Epithelial cell of prostate (primary cell): ENCODE data around the gene ADAM33.

Experiments used
- DNase-seq: peaks from one replicate; pipeline ENCODE4 v3.0.0-alpha.2; 2011; ENCODE audit warnings: low read depth, low spot score
- H3K27ac ChIP-seq: fragments of 450-650 bp; 2 replicates; pipeline ENCODE4 v1.5.1; 2017; ENCODE audit warnings: mild to moderate bottlenecking

ADAM33 gene

DNA sequence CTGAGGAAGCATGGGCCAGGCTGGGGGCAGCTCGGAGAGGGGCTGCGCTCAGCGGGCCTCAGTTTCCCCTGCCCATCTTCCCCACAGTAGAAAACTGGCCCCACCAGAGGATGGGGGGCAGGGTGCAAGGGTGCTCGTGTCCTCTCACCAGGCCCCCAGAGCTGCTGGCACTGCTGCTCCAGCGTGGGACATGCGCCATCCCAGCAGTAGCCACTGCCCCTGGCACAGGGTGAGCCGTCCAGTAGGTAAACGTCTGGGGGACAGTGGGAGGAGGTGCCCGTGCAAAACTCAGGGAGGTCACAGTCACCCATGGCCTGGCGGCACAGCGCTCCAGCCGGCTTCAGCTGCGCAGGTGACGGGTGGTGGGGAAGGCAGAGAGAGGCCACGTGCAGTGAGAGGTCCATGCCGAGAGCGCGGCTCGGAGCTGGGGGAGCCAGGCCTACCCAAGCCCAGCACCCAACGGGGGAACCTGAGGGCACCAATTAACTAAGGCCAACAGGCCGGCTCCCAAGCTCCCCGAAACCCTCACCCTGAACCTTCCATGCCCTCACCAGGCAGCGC, 9.7 kb downstream of the ADAM33 start:
- no peak for DNase-seq
- no peak overlapping the region for H3K27ac ChIP-seq

DNA sequence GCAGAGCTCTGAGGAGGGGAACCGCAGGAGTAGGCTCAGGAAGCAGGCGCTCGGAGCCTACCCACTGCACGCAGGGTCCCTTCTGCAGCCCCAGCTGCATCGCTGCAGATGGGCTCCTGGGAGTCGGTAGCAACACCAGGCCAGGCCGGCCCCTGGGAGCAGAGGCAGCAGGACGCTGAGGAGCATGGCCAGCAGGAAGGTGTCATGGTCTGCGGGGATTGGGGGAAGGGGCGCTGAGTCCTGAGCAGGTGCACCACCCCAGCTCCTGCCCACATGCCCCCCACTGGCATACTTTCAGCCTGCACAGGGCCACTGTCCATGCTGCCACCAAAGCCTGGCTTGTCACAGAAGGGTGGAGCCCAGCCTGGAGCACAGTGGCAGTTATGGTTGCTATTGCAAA, 10.9 kb downstream of the ADAM33 start:
- no peak for DNase-seq
- no peak overlapping the region for H3K27ac ChIP-seq

DNA sequence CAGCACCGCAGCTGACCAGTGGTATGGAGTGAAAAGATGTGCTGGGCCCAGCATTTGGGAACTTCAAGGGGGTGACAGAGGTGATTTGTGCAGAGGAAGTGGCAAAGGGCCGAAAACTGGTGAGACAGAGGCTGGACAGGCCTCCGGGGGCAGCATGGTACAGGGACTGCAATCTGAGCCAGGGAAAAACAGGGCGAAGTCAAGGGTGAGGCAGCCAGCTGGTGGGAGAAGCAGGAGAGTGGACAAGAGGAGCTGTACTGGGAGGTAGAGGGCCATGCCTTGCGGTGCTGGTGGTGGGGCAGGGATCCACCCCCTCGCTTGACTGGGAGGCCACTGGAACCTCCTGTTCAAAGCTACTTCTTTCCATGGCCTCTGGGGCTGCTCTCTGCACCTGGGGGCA, 11.3 kb downstream of the ADAM33 start:
- no peak overlapping the region for H3K27ac ChIP-seq
- no peak for DNase-seq

DNA sequence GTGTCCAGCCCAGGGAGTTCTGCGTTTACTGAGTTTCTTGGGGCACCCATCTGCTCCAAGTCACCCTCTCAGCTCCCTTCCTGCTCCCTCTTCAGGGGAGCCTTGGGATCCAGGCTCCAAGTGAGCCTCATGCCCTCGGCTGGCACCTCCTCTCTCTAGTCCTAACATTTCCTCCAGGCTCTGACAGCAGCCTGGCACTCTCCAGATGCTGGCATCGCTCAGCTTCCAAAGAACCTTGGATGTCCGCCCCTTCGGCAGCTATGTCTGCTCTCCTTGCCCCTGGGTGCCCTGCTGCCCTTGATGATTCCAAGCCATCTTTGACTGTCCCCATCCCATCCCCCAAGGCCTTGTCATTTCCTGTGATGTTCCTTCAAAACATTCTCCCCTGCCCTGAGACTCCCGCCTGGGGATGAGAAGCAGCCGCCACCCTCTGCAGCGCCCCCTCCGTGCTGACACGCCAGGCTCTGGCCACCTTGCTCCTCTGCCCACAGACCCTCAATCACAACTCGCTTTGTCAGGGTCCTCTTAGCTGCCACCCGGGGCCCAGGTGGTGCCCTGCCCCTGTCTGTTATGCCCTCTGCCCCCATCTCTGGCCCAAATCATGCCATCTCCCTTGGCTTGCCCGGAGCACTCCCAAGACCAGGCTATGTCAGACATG, 12.0 kb downstream of the ADAM33 start:
- no peak overlapping the region for H3K27ac ChIP-seq
- DNase-seq: no peak

DNA sequence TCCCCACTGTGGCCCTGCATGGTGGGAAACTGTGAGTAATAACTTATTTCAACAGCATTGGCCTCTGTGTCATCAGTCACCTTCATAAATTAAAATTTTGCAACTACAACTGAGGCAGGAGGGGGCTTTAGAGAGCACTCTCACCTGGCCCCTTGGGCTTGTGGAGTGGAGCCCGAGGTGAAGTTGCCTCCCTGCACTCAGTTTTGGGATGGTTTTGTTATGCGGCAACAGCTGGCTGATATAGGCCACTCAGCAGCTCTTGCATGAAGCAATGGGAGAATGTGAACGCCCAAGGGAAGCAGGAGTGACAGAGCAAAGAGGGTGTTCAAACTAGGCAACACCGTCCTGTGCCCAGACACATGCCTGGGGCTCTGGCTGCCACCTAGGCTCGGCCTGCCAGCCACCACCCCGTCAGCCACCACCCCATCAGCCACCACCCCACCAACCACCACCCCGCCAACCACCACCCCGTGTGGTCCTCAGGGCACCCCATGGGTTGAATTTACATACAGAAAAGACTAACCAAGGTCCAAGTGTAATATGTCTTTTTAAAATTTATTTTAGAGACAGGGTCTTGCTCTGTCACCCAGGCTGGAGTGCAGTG, 14.3 kb downstream of the ADAM33 start:
- H3K27ac ChIP-seq: no peak overlapping the region
- no peak for DNase-seq

DNA sequence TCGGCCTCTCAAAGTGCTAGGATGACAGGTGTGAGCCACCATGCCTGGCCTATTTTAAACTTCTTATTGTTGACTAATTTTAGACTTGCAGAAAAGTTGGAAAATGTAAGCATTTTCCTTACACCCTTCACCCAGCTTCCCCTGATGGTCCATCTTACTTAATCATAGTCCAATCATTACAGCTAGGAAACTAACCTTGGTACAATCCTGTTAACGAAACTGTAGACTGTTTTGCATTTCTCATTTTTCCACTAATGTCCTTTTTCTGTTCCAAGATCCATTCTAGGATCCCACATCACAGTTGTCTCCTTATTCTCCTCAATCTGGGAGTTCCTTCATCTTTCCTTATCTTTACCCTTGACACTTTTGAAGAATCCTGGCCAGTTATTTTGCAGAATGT, 18.0 kb downstream of the ADAM33 start:
- no peak overlapping the region for H3K27ac ChIP-seq
- no peak for DNase-seq

DNA sequence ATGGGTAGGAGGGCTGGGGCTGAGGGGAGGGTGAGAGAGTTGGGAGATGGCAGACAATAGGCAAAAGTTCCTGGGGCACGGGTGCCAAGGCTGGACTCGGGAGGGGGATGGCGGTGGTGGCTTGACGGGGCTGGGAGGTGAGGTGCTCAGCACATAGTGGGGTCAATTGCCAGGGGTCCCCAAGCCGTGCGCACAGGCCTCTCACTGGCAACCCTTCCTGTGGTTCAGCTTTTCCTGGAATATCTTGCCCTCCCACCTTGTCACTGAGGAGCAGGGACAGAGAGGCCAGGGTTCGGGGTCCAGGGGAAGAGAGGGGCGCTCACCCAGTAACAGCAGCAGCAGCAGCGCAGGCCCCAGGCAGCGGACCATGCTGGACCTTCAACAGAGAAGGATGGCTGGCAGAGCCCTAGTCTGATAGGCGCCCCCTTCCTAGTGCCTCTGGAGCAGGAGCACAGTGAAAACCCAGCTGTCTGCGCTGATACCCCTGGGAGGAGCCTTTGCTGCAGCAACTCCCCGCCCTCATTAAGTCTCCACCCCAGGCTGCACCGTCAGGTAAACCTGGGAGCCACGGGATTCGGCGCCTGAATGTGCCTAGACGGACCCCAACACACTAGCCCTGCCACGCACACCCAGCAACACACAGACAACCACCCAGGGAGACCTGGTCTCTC, 18.6 kb downstream of the ADAM33 start, which contains the start of gene GFRA4:
Gene GFRA4 (minus strand): TSS at position 369 of the 671 bp plus-strand sequence. CDS start 0 bp downstream, at position 369.
- H3K27ac ChIP-seq: no peak within 1 kb of the TSS
- DNase-seq: no peak

DNA sequence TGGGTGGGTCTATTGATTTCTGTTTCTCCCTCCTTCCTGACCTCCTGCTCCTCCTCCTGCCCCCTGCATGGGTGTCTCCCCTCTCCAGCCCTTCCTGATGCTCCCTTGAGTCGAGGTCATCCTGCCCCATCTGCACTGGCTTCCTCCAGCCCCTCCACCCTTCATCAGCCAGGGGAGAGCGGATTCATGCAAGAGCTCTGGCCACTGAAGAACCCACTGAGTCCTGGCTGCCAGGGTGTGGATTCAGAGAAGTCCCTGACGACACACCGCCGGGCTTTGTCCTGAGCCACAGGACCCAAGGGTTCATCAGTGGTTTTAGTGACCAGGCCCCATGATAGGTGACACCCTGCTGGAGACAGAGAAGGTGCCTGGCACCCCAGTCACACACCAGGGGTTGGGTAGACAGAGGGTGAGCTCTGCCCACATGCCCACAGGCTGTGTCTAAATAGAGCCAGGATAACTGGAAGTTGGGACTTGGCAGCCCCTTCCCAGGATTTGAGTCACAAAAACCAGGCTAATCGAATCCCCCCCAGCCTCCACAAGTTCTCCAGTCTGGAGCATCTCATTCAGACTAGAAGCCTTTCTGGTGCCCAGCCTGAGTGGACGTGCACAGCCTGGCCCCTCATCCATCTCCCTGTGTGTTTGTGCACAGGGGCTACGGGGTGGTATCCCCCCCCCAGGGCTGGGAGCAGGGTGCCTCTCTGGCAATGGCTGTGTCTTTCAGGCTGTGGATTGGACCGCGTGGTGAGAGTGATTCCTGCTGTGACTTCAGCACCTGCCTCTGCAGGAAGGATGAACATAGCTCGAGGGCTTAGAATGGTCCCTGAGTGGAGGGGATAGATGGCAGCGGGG, 19.8 kb downstream of the ADAM33 start:
- H3K27ac ChIP-seq: no peak overlapping the region
- no peak for DNase-seq

DNA sequence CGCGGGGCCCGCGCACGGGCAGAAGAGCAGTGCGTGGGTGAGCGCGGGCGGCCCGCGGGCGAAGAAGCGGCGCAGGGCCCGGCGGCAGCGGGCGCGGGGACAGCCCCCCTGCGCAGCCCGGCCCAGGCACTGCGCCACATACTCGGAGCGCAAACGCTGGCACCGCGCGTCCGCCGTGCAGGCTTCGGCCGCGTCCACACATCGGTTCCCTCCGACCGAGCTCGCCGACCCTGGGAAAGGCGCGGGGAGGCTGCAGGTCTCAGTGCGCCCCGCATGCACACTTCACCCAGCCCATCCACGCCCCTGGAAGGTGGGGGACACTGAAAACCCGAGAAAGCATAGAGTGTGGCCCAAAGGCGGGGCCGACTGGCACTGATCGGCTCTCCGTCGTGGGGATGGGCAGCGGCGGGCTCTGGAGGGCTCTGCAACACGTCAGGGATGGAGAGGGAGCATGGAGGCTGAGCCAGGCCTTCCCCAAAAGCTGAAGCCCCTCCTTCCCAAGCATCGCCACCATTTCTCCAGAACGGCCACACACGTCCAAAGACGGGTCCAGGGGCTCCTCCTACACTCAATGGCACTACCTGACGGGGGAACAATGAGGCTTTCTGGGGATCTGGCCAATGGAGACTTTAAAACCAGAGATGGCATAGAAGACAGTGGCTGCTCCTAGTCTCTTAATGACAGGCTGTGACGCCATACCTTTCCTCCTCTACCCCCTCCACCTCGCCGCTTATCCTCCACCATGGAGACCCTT, 20.6 kb downstream of the ADAM33 start:
- no peak for DNase-seq
- H3K27ac ChIP-seq: no peak overlapping the region

DNA sequence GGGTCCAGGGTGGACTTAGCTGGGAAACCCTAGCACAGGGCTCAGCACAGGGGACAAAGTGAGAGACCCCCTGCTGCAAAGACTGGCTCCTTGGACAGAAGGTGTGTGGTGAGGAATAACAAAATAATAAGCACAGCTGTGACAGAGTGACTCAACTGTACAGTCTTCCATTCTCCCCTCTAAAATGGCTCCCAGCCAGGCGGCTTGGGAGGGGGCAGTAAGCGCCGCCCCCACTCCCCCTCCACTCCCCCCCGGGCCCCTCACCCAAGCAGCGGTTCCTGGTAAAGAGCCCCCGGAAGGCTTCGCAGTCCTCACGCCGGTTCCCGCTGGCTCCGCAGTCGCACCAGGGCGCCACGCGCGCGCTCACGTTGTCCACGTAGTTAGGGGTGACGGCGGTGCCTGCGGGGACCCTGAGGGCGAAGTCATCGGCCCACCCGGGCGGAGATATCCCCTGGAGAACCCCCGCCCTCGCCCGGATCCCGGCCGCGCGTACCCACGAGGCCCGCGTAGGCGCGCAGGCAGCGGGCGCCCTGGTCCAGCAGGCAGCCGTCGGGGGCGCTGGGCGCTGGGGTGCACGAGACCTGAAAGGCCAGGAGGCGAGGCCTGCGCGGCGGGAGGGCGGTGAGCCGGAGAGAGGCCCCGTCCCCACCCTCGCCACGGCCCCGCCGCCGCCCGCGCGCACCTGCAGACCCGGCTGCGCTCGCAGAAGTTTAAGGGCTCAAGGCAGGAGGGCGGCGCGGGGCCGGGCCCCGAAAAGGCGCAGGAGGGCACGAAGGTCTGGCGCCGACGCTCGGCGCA, 21.3 kb downstream of the ADAM33 start:
- no peak for DNase-seq
- no peak overlapping the region for H3K27ac ChIP-seq

DNA sequence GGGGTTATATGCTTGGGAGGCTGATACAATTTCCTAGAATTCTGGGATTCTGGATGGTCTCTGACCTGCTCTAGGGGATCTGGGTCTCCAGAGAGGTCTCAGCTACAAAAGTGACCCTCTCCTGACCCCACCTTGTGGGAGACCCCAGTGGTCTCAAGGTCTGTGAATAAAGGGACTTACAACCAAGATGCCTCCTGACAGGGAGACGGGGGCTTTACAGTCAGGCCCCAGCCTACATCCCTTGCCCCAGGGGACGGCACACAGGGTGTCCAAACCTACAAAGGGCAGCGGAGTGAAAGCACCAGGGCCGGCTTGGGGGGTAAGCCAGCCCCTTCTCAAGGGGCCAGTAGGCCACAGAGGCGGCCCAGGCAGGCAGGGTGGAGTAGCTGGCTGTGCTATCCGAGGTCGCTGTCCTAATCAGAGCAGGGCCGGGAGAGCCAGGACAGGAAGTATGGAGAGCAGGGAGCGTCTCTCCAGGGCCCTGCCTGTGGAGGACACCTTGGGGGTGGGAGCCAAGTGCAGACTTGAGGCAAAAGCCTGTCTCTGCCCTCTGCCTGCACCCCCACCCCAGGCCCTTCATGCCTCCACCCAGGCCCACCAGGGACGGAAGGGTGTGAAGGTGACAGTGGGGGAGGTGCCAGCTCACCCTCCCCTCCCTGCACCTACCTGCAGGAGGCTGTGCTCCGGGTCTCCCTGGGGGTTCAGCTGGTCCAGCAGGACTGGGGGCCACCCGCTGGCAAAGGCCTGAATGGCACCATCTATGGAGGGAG, 22.1 kb downstream of the ADAM33 start:
- DNase-seq: no peak

DNA sequence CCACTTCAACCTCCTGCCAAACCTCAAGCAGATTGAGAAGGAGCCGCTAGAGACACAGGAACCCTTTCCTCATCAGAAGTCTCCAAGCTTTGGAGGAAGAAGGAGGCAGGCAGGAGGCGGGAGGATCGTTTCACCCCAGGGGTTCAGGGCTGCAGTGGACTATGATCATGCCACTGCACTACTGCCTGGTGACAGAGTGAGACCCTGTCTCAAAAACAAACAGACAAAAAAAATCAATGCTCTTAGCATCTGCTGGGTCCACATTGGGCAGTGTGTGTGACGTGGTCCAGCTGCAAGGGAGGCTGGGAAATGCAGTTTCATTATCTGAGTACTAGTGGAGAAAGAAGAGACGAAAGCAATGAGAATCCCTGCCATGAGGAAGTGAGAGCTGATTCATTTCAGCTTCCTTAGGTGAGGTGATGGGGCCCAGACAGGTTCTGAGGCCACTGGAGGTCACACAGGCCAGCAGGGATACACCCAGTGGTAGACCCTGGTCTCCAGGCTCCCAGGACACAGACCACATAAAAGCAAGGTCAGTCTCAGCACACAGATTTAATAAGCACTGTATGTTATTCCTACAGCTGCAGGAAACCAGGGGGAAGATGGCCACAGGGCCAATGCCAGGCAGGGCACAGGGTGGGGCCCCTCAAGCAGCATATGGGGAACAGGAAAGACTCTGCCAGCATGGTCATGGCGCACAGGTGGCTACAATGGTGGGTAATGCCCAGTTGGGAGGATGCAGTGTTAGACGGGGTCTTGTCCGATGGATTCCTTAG, 22.9 kb downstream of the ADAM33 start:
- no peak overlapping the region for H3K27ac ChIP-seq
- DNase-seq: no peak

More for the DNA sequence above, 22.1 kb downstream of the ADAM33 start:
- no peak overlapping the region for H3K27ac ChIP-seq

DNA sequence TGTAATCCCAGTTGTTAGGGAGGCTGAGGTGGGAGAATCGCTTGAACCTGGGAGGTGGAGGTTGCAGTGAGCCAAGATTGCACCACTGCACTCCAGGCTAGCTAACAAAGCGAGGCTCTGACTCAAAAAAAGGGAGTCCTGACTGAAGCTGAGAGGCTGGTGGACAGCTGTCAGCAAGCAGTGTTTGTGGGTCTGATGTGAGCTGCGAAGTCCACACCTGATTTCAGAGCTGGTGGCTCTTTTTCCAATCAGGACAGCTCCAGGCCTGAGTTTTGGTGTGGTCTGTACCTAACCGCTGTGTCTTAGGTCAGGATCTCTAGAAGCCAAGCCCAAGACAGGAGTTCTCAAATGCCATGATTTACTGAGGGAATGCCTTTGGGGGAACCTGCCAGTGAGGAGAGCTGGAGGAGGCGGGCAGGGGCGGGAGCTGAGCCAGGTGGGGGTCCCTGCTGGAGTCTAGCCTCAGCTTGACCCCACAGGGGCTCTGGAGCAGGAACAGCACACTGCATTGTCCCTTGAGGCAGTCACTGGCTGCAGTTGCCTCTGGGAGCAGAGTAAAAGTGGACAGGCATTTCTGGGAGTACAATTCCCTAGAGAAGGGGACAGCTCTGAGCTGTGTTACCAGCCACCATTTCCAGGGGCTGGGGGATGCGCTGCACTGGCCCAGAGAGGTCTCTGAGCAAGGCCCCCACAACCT, 23.6 kb downstream of the ADAM33 start:
- DNase-seq: no peak
- no peak overlapping the region for H3K27ac ChIP-seq

DNA sequence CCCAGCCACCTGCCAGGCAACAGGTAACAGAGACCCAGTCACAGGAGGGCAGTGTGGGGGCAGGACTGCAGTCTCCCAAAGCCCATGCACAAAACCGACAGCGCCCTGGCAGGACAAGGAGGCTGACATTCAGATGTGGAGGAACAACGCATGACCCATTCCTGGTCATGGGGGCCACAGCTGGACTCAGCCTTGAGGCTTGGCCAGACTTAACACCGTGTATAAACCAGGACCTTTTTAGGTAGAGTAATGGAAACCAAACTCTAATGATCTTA, 26.7 kb downstream of the ADAM33 start:
- DNase-seq: no peak
- H3K27ac ChIP-seq: no peak overlapping the region

DNA sequence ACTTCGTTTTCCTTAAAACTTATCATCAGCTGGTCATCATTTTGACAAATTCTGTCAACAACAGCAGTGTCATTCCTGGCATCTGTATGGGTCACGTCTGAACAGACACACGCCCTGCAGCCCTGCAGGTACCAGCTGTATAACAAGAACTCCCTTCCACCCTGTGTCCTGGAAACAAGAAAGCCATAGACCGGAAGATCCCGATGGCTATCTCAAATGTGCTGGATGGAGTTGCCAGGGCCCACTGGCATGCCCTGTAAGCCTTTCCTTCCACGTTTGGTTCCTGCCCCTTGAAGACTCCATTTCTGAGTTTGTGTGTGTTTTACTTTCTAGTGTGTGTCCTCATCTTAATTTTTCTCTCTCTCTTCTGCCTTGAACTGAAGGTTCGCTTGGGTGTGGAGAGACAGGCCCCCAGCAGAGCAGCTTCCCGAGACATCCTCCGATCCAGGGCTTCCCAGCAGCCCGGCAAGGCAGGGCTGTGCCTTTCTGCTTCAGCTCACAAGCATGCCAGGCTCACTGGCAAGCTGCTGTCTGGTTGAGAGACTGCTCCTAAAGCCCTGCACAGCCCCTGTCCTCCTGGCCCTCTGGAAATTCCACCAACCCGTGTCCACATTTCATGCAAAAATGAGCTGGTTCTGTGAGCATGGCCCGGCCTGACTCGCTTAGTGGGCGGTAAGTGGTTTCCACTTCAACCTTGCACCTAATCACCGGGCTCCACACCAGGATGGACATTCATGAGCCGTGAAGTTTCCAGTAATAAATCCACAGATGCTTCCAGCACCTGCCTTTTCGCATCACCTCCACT, 27.3 kb downstream of the ADAM33 start:
- no peak overlapping the region for H3K27ac ChIP-seq
- DNase-seq: no peak

DNA sequence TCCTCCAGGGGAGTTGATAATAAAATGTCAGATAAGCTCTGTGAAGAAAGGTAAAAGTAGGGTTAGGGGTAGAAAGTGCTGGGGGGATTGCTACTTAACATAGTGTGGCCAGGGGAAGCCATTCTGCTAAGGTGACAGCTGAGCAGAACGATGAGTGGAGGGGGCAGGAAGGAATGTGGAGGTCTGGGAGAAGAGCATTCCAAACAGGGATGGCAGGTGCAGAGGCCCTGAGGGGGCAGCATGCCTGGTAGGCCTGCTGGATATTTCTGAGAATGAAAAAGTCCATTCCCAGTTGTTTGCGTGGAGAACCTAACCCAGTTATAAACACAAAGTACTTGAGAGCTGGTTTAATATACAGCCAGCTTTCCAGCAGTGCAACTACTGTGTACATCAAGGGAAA, 27.9 kb downstream of the ADAM33 start:
- H3K27ac ChIP-seq: no peak overlapping the region
- DNase-seq: no peak
